Endometrial microvascular endothelial cells (primary cell): ENCODE data around the gene TMC5. TPM values are rescaled to one million over a fixed set of nuclear protein-coding genes. Genes with fewer than 3 reads are reported as not detected.
"Not testable (repeated sequence)": the region's sequence is repeated elsewhere in the genome, so short reads cannot be mapped to it uniquely, and the experiment has no call there.

Experiments
- in situ Hi-C: cut with HindIII; loops from 2 replicates; pipeline ENCODE4 v1.10.0; 2017; ENCODE audit warnings: low sequenced_read_pairs, low pct_unique_long_range_greater_than_20kb; ENCODE audit errors: inconsistent ontology term
- total RNA-seq: library from RNA; depleted of rRNA; stranded (reverse); fragments of >200 nt; gene quantifications from one replicate; pipeline ENCODE4 v1.2.3, GENCODE V29; 2015; ENCODE audit errors: inconsistent ontology term

TMC5 gene
- total RNA-seq, 1 donor from 2014 or later: not detected

- in situ Hi-C loops: not testable (repeated sequence)
Measured at GRCh38 chr16:19397373-19397772, 20.3 kb upstream of the TMC5 start.

- in situ Hi-C loops: no loop called here
Measured at GRCh38 chr16:19400711-19401110, 17.0 kb upstream of the TMC5 start.

- in situ Hi-C loops: no loop called here
Measured at GRCh38 chr16:19406891-19407491, 10.7 kb upstream of the TMC5 start.

GRCh38 chr16:19410435-19411171 is 7.1 kb upstream of the TMC5 start:
- in situ Hi-C loops: no loop called here

GRCh38 chr16:19411298-19411697 is 6.4 kb upstream of the TMC5 start:
- in situ Hi-C loops: no loop called here

- in situ Hi-C loops: not testable (repeated sequence)
Measured at GRCh38 chr16:19412055-19412454, 5.6 kb upstream of the TMC5 start.

GRCh38 chr16:19415461-19415860 is 2.2 kb upstream of the TMC5 start:
- in situ Hi-C loops: no loop called here

GRCh38 chr16:19415918-19416317 is 1.8 kb upstream of the TMC5 start:
- in situ Hi-C loops: no loop called here

GRCh38 chr16:19418200-19418599 is 517 bp downstream of the TMC5 start:
- in situ Hi-C loops: no loop called here

- in situ Hi-C loops: no loop called here
Measured at GRCh38 chr16:19419698-19420075, 2.0 kb downstream of the TMC5 start.

GRCh38 chr16:19424478-19424877 is 6.8 kb downstream of the TMC5 start:
- in situ Hi-C loops: no loop called here

- in situ Hi-C loops: no loop called here
Measured at GRCh38 chr16:19430345-19430744, 12.7 kb downstream of the TMC5 start.

- in situ Hi-C loops: no loop called here
Measured at GRCh38 chr16:19431636-19432340, 14.1 kb downstream of the TMC5 start.

- in situ Hi-C loops: no loop called here
Measured at GRCh38 chr16:19432429-19432828, 14.7 kb downstream of the TMC5 start.

GRCh38 chr16:19434584-19434983 is 16.9 kb downstream of the TMC5 start:
- in situ Hi-C loops: no loop called here

- in situ Hi-C loops: no loop called here
Measured at GRCh38 chr16:19436540-19436939, 18.9 kb downstream of the TMC5 start.

GRCh38 chr16:19437280-19437679 is 19.6 kb downstream of the TMC5 start:
- in situ Hi-C loops: no loop called here

GRCh38 chr16:19438739-19439138 is 21.1 kb downstream of the TMC5 start:
- in situ Hi-C loops: no loop called here

- in situ Hi-C loops: no loop called here
Measured at GRCh38 chr16:19439483-19439882, 21.8 kb downstream of the TMC5 start.

GRCh38 chr16:19443659-19444058 is 26.0 kb downstream of the TMC5 start:
- in situ Hi-C loops: no loop called here
